ENCODE measurements around the gene CLCN5. TPM values are rescaled to one million over a fixed set of nuclear protein-coding genes. Genes with fewer than 3 reads are reported as not detected.

CLCN5 gene
- total and polyA plus RNA-seq, 2 of the 13 experiments (the other 11 are each of a cell fraction or from before 2014, with no cell fraction given) = 7.8 to 27.3 TPM

GRCh38 chrX:49919617-49920016 is 2.8 kb upstream of the CLCN5 start (continued):
- no peak for TF ChIP-seq BCL3 (CRISPR knock-in tag; IDR thresholded peaks at IDR 0.05)
- TF ChIP-seq ZNF713 (CRISPR knock-in tag; IDR thresholded peaks at IDR 0.05) = no peak
- no peak for TF ChIP-seq FOXK2 (IDR thresholded peaks at IDR 0.05)
- TF ChIP-seq ZNF83 (CRISPR knock-in tag; IDR thresholded peaks at IDR 0.05; ENCODE audit: borderline replicate concordance) = no peak
- TF ChIP-seq, protein P1, sequence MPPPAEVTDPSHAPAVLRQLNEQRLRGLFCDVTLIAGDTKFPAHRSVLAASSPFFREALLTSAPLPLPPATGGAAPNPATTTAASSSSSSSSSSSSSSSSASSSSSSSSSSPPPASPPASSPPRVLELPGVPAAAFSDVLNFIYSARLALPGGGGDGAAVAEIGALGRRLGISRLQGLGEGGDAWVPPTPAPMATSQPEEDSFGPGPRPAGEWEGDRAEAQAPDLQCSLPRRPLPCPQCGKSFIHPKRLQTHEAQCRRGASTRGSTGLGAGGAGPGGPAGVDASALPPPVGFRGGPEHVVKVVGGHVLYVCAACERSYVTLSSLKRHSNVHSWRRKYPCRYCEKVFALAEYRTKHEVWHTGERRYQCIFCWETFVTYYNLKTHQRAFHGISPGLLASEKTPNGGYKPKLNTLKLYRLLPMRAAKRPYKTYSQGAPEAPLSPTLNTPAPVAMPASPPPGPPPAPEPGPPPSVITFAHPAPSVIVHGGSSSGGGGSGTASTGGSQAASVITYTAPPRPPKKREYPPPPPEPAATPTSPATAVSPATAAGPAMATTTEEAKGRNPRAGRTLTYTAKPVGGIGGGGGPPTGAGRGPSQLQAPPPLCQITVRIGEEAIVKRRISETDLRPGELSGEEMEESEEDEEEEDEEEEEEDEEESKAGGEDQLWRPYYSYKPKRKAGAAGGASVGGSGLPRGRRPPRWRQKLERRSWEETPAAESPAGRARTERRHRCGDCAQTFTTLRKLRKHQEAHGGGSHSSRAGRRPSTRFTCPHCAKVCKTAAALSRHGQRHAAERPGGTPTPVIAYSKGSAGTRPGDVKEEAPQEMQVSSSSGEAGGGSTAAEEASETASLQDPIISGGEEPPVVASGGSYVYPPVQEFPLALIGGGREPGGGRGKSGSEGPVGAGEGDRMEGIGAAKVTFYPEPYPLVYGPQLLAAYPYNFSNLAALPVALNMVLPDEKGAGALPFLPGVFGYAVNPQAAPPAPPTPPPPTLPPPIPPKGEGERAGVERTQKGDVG (CRISPR knock-in tag; IDR thresholded peaks at IDR 0.05; ENCODE audit: borderline replicate concordance) = no peak
- TF ChIP-seq THAP11 (CRISPR knock-in tag; IDR thresholded peaks at IDR 0.05) = no peak
- TF ChIP-seq RELA (CRISPR knock-in tag; IDR thresholded peaks at IDR 0.05) = no peak
- no peak for TF ChIP-seq RXRB (CRISPR knock-in tag; IDR thresholded peaks at IDR 0.05; ENCODE audit: borderline replicate concordance)

GRCh38 chrX:49921109-49921508 is 1.3 kb upstream of the CLCN5 start:
- BruUV-seq (replicated peaks) = no TSS peak
- WGBS (ENCODE audit: low lambda C conversion rate) = 100% methylated on average over 2 of the region's 2 CpGs
- Histone ChIP-seq H3K79me2 (ENCODE audit: insufficient read depth, low read length) (no peaks in the 10 kb centered on the region), H3K4me2 (ENCODE audit: low read depth, low read length) (no peak overlapping the region), H4K20me1 (ENCODE audit: insufficient read depth, low read length) (no peaks in the 10 kb centered on the region), H3K36me3 (replicated peaks in 1 of 2; ENCODE audit: control insufficient read depth in 1 of 2, insufficient read depth in 2 of 2, low read length in 2 of 2) (no peaks in the 10 kb centered on the region), H3K27me3 (ENCODE audit: control insufficient read depth in 1 of 2, insufficient read depth in 2 of 2, low read length in 2 of 2) (no peaks in the 10 kb centered on the region), H3K9ac (ENCODE audit: insufficient read depth, low read depth, low read length) (no peak overlapping the region), H3K27ac (ENCODE audit: extremely low read length, insufficient read depth, low read length) (no peak overlapping the region), H2AFZ (ENCODE audit: low read length) (no peak overlapping the region), H3K4me1 (ENCODE audit: insufficient read depth, low read length) (peaks cover 49% of the 10 kb centered on the region), H3K4me3 (replicated peaks in 1 of 3; ENCODE audit: insufficient read depth in 1 of 3, low read depth in 2 of 3, low read length in 3 of 3) (no peak overlapping the region), H3K9me3 (ENCODE audit: low read length) (no peaks in the 10 kb centered on the region)
- ATAC-seq (no peak), FAIRE-seq (no peak), DNase-seq (ENCODE audit: low spot score) (no peak)
- ChIA-PET POLR2A (no interaction called here), CTCF (ENCODE audit: low intra/inter-chr PET ratio, low total read pairs) (no interaction called here)
- TF ChIP-seq ZSCAN20 (CRISPR knock-in tag; IDR thresholded peaks at IDR 0.05; ENCODE audit: borderline replicate concordance) = no peak
- no peak for TF ChIP-seq HMG20B (CRISPR knock-in tag; conservative IDR thresholded peaks at IDR 0.05)
- TF ChIP-seq RFXANK (CRISPR knock-in tag; IDR thresholded peaks at IDR 0.05) = no peak
- TF ChIP-seq ZKSCAN8 (CRISPR knock-in tag; IDR thresholded peaks at IDR 0.05; ENCODE audit: borderline replicate concordance) = no peak
- TF ChIP-seq ZNF556 (CRISPR knock-in tag; IDR thresholded peaks at IDR 0.05; ENCODE audit: borderline replicate concordance) = no peak
- no peak for TF ChIP-seq IRF2 (CRISPR knock-in tag; IDR thresholded peaks at IDR 0.05)
- in situ Hi-C loops (cut with HindIII; ENCODE audit: extremely low pct_ligation_motif_present, low pct_unique_long_range_greater_than_20kb) (loop anchor here (25.0 kb wide), 2 partner anchors 159 to 666 kb away; no protein-coding TSS in a partner anchor), intact Hi-C loops (cut with micrococcal nuclease; ENCODE audit: unreplicated experiment) (loop anchor here (5.0 kb wide), 1 partner anchor 146 kb away; no protein-coding TSS in a partner anchor)
